ENCODE results near the gene TACR1. TPM values are rescaled to one million over a fixed set of nuclear protein-coding genes. Genes with fewer than 3 reads are reported as not detected.

Gene TACR1
- total RNA-seq, 1 experiment from 2014 or later: not detected

DNA sequence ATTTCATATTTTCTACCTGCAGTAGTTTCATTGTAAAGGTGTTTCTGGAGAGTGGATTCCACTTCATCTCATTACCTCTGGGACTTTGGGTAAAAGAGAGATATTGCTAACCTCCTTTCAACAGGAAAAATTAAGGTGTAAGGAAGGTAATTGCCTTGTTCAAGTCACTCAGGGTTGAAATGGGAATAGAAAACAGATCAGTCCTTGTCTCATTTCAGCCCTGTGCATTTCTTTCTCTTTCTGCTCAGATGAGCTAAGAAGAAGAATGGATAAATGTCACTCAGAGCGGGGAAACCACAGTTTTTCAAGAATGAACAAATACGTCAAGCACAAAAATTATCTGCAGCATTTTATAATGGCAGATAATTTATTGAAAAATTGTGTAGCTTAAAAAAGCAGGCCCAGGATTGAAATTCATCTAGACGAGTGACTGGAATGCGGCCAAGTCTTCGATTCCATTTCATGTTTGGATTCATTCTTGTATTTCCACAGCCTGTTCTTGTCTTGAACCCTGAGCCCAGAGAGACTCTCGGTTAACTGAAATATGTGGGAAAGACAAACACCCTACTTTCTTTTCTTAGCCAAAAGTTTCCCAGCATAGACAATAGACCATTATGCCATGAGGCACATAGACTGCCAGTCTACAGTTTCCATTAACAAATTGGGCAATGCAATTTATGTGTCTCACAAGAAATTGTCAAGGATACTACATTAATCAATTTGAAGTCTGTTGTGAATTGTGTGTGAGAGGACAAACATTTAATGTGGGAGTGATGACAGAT, 133.0 kb downstream of the TACR1 start:
- BruUV-seq (replicated peaks): no TSS peak
- Histone ChIP-seq H3K4me3 (replicated peaks in 1 of 2; ENCODE audit: low read depth in 1 of 2, low read length in 2 of 2) (no peak overlapping the region), H3K79me2 (ENCODE audit: insufficient read depth, low read length) (no peaks in the 10 kb centered on the region), H3K27me3 (ENCODE audit: insufficient read depth, low read length) (0 out of 2 replicates have a peak, but pooled peaks cover 3% of the 10 kb centered on the region), H3K36me3 (ENCODE audit: control insufficient read depth in 1 of 2, insufficient read depth in 2 of 2, low read length in 2 of 2) (no peaks in the 10 kb centered on the region), H3K4me1 (ENCODE audit: control insufficient read depth in 1 of 2, insufficient read depth in 2 of 2, low read length in 2 of 2) (no peaks in the 10 kb centered on the region), H2AFZ (ENCODE audit: low read depth, low read length, poor library complexity, severe bottlenecking) (no peak overlapping the region), H3K4me2 (ENCODE audit: low read length) (no peak overlapping the region), H3K9me3 (ENCODE audit: control insufficient read depth in 1 of 2, insufficient read depth in 1 of 2, low read depth in 1 of 2, low read length in 2 of 2) (no peaks in the 10 kb centered on the region), H3K9ac (ENCODE audit: low read length) (no peak overlapping the region), H3K9me2 (ENCODE audit: insufficient read depth) (no peaks in the 10 kb centered on the region), H4K20me1 (ENCODE audit: insufficient read depth) (no peaks in the 10 kb centered on the region), H3K27ac (ENCODE audit: low read depth, low read length) (no peak overlapping the region)
- ChIA-PET CTCF (interaction anchor here (1.0 kb wide), 1 partner anchor 174 kb away, joined by 4 read pairs; no protein-coding TSS in a partner anchor), RAD21 (ENCODE audit: low non-redundant PET in 1 of 2, low total read pairs in 2 of 2, uncharacterized antibody in 2 of 2, unreplicated experiment in 2 of 2) (no interaction called here), POLR2A (no interaction called here)
- intact Hi-C loops (cut with micrococcal nuclease): loop anchor here (10.0 kb wide), 2 partner anchors 152 to 538 kb away; no protein-coding TSS in a partner anchor
- ATAC-seq: no peak
- no peak for TF ChIP-seq EZH2phosphoT487 (IDR thresholded peaks at IDR 0.05; ENCODE audit: borderline replicate concordance)
- no peak for TF ChIP-seq CEBPB (IDR thresholded peaks at IDR 0.05; ENCODE audit: low read depth)
- TF ChIP-seq SP1 (IDR thresholded peaks at IDR 0.05; ENCODE audit: low read depth): no peak
- no peak for TF ChIP-seq POLR2AphosphoS5 (IDR thresholded peaks at IDR 0.05; ENCODE audit: low read depth, low read length)
- no peak for TF ChIP-seq ELF1 (IDR thresholded peaks at IDR 0.05; ENCODE audit: borderline replicate concordance, low read depth)
- TF ChIP-seq, protein P1, sequence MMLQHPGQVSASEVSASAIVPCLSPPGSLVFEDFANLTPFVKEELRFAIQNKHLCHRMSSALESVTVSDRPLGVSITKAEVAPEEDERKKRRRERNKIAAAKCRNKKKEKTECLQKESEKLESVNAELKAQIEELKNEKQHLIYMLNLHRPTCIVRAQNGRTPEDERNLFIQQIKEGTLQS (IDR thresholded peaks at IDR 0.05): no peak
- TF ChIP-seq, protein P2, sequence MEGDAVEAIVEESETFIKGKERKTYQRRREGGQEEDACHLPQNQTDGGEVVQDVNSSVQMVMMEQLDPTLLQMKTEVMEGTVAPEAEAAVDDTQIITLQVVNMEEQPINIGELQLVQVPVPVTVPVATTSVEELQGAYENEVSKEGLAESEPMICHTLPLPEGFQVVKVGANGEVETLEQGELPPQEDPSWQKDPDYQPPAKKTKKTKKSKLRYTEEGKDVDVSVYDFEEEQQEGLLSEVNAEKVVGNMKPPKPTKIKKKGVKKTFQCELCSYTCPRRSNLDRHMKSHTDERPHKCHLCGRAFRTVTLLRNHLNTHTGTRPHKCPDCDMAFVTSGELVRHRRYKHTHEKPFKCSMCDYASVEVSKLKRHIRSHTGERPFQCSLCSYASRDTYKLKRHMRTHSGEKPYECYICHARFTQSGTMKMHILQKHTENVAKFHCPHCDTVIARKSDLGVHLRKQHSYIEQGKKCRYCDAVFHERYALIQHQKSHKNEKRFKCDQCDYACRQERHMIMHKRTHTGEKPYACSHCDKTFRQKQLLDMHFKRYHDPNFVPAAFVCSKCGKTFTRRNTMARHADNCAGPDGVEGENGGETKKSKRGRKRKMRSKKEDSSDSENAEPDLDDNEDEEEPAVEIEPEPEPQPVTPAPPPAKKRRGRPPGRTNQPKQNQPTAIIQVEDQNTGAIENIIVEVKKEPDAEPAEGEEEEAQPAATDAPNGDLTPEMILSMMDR (IDR thresholded peaks at IDR 0.05 in 2 of 3, conservative IDR thresholded peaks at IDR 0.05 in 1 of 3; ENCODE audit: borderline replicate concordance in 1 of 3, insufficient read depth in 1 of 3, low read depth in 2 of 3, low read length in 2 of 3): no peak
- TF ChIP-seq RAD21 (IDR thresholded peaks at IDR 0.05; ENCODE audit: low read depth): no peak
- TF ChIP-seq, protein P3, sequence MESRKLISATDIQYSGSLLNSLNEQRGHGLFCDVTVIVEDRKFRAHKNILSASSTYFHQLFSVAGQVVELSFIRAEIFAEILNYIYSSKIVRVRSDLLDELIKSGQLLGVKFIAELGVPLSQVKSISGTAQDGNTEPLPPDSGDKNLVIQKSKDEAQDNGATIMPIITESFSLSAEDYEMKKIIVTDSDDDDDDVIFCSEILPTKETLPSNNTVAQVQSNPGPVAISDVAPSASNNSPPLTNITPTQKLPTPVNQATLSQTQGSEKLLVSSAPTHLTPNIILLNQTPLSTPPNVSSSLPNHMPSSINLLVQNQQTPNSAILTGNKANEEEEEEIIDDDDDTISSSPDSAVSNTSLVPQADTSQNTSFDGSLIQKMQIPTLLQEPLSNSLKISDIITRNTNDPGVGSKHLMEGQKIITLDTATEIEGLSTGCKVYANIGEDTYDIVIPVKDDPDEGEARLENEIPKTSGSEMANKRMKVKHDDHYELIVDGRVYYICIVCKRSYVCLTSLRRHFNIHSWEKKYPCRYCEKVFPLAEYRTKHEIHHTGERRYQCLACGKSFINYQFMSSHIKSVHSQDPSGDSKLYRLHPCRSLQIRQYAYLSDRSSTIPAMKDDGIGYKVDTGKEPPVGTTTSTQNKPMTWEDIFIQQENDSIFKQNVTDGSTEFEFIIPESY (IDR thresholded peaks at IDR 0.05; ENCODE audit: extremely low read depth, insufficient replicate concordance, low read length): no peak
- no peak for TF ChIP-seq EGR1 (IDR thresholded peaks at IDR 0.05; ENCODE audit: low read depth)
- TF ChIP-seq FOSL1 (IDR thresholded peaks at IDR 0.05; ENCODE audit: low read depth): no peak
- TF ChIP-seq, protein P4, sequence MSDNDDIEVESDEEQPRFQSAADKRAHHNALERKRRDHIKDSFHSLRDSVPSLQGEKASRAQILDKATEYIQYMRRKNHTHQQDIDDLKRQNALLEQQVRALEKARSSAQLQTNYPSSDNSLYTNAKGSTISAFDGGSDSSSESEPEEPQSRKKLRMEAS (IDR thresholded peaks at IDR 0.05): no peak
- no peak for TF ChIP-seq EZH2 (IDR thresholded peaks at IDR 0.05)
- no peak for TF ChIP-seq ZFX (IDR thresholded peaks at IDR 0.05)
- TF ChIP-seq POLR2A (IDR thresholded peaks at IDR 0.05; ENCODE audit: borderline replicate concordance, extremely low read depth, insufficient read depth, insufficient read length): no peak
- TF ChIP-seq ZNF274 (IDR thresholded peaks at IDR 0.05; ENCODE audit: low read depth, low read length): no peak
- TF ChIP-seq JUND (IDR thresholded peaks at IDR 0.05): no peak
- no peak for TF ChIP-seq SRF (IDR thresholded peaks at IDR 0.05; ENCODE audit: low read depth)
- TF ChIP-seq, protein P5, sequence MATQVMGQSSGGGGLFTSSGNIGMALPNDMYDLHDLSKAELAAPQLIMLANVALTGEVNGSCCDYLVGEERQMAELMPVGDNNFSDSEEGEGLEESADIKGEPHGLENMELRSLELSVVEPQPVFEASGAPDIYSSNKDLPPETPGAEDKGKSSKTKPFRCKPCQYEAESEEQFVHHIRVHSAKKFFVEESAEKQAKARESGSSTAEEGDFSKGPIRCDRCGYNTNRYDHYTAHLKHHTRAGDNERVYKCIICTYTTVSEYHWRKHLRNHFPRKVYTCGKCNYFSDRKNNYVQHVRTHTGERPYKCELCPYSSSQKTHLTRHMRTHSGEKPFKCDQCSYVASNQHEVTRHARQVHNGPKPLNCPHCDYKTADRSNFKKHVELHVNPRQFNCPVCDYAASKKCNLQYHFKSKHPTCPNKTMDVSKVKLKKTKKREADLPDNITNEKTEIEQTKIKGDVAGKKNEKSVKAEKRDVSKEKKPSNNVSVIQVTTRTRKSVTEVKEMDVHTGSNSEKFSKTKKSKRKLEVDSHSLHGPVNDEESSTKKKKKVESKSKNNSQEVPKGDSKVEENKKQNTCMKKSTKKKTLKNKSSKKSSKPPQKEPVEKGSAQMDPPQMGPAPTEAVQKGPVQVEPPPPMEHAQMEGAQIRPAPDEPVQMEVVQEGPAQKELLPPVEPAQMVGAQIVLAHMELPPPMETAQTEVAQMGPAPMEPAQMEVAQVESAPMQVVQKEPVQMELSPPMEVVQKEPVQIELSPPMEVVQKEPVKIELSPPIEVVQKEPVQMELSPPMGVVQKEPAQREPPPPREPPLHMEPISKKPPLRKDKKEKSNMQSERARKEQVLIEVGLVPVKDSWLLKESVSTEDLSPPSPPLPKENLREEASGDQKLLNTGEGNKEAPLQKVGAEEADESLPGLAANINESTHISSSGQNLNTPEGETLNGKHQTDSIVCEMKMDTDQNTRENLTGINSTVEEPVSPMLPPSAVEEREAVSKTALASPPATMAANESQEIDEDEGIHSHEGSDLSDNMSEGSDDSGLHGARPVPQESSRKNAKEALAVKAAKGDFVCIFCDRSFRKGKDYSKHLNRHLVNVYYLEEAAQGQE (IDR thresholded peaks at IDR 0.05; ENCODE audit: low read depth): no peak
- no peak for DNase-seq (ENCODE audit: low read depth, low spot score)

All from HCT116 (cell line).